H1 (cell line): ENCODE results near the gene APH1B. TPM values are rescaled to one million over a fixed set of nuclear protein-coding genes. Genes with fewer than 3 reads are reported as not detected.

ENCODE experiments used
- CTCF ChIA-PET: fragments of 300-600 bp; sonication (Branson Sonifier 250); formaldehyde crosslinking; loops from one replicate; lab custom pipeline; 2021; ENCODE audit not compliant: partially characterized antibody; lab: Charles Lee
- POLR2A ChIA-PET: fragments of 300-600 bp; sonication (Branson Sonifier 250); formaldehyde crosslinking; loops from one replicate; lab custom pipeline; 2021; ENCODE audit warnings: inconsistent platforms; ENCODE audit not compliant: partially characterized antibody; lab: Charles Lee
- DNase-seq, 2 experiments: peaks; one replicate each; pipeline versions ENCODE4 v3.0.0 to v3.0.0-alpha.2; 2010 to 2022; ENCODE audit warnings: low spot score in 2 of 2, low read depth in 1 of 2, mixed read lengths in 1 of 2
- FAIRE-seq: peaks from 2 replicates; lab custom pipeline; 2011; peaks lifted over from hg19 to GRCh38; lab: Jason Lieb, UNC
- H2AFZ ChIP-seq: 2 replicates; pipeline ENCODE4 v1.8.1; 2012; ENCODE audit warnings: low read length, inconsistent platforms
- H2AK5ac ChIP-seq: 2 replicates; pipeline ENCODE4 v1.6.1; 2013; ENCODE audit warnings: low read depth, low read length
- H2BK120ac ChIP-seq: replicated peaks from 2 replicates; pipeline ENCODE3; 2013; ENCODE audit warnings: low read depth, low read length, inconsistent platforms
- H2BK12ac ChIP-seq: 2 replicates; pipeline ENCODE4 v1.6.1; 2013; ENCODE audit warnings: low read depth, low read length
- H2BK15ac ChIP-seq: 2 replicates; pipeline ENCODE4 v1.6.1; 2013; ENCODE audit warnings: low read length
- H2BK20ac ChIP-seq: 2 replicates; pipeline ENCODE4 v1.6.1; 2013; ENCODE audit warnings: low read length
- H2BK5ac ChIP-seq: 2 replicates; pipeline ENCODE4 v1.6.1; 2013; ENCODE audit warnings: low read depth, low read length
- H3K14ac ChIP-seq: 2 replicates; pipeline ENCODE4 v1.6.1; 2013; ENCODE audit warnings: inconsistent platforms; ENCODE audit not compliant: insufficient read length
- H3K18ac ChIP-seq: 2 replicates; pipeline ENCODE4 v1.6.1; 2013; ENCODE audit warnings: low read length; ENCODE audit errors: extremely low read depth
- H3K23ac ChIP-seq: 2 replicates; pipeline ENCODE4 v1.6.1; 2013; ENCODE audit warnings: inconsistent platforms; ENCODE audit not compliant: insufficient read length
- H3K23me2 ChIP-seq: 2 replicates; pipeline ENCODE4 v1.6.1; 2013; ENCODE audit warnings: low read depth, low read length
- H3K27ac ChIP-seq: 2 replicates; pipeline ENCODE4 v1.6.1; 2011; ENCODE audit warnings: low read depth, low read length, inconsistent platforms
- H3K27me3 ChIP-seq, 4 experiments: replicated peaks in 1 of 4; 1 replicate in 1 of 4; 2 replicates in 3 of 4; pipeline versions ENCODE4 v1.6.1 to v1.8.1; 2011 to 2013; ENCODE audit warnings: low read length in 3 of 4, mild to moderate bottlenecking in 3 of 4, inconsistent platforms in 2 of 4, mixed read lengths in 2 of 4, moderate library complexity in 1 of 4; ENCODE audit not compliant: control insufficient read depth in 3 of 4, insufficient read depth in 3 of 4; ENCODE audit errors: extremely low read depth in 1 of 4
- H3K36me3 ChIP-seq, 4 experiments: 2 replicates each; pipeline versions ENCODE4 v1.6.1 to v1.8.1; 2011 to 2013; ENCODE audit warnings: mild to moderate bottlenecking in 4 of 4, low read length in 3 of 4, moderate library complexity in 2 of 4, control low read depth in 1 of 4, inconsistent platforms in 1 of 4; ENCODE audit not compliant: insufficient read depth in 4 of 4, control insufficient read depth in 2 of 4
- H3K4ac ChIP-seq: replicated peaks from 2 replicates; pipeline ENCODE3; 2013; ENCODE audit warnings: low read length, low read depth, mixed read lengths, inconsistent platforms; ENCODE audit not compliant: insufficient read length
- H3K4me1 ChIP-seq, 4 experiments: replicated peaks in 1 of 4; 1 replicate in 1 of 4; 2 replicates in 3 of 4; pipeline versions ENCODE4 v1.6.1 to v1.8.1; 2011 to 2013; ENCODE audit warnings: low read length in 3 of 4, inconsistent platforms in 2 of 4, mixed read lengths in 1 of 4; ENCODE audit not compliant: insufficient read depth in 4 of 4, control insufficient read depth in 3 of 4
- H3K4me2 ChIP-seq, 2 experiments: 2 replicates each; pipeline versions ENCODE4 v1.6.1 to v1.8.1; 2011 to 2013; ENCODE audit warnings: low read depth in 2 of 2, low read length in 2 of 2, control low read depth in 1 of 2, inconsistent platforms in 1 of 2, mild to moderate bottlenecking in 1 of 2; ENCODE audit not compliant: insufficient read depth in 1 of 2
- H3K4me3 ChIP-seq, 4 experiments: fragments of 200-600, 300-600 bp in 1 of 4; sonication (generic), shearing (Covaris generic), sonication (Bioruptor Twin) in 1 of 4; 2 replicates each; pipeline versions ENCODE4 v1.5.1 to v1.8.1; 2011 to 2016; ENCODE audit warnings: low read length in 4 of 4, low read depth in 3 of 4, control low read depth in 2 of 4, inconsistent platforms in 2 of 4, mild to moderate bottlenecking in 2 of 4, mixed read lengths in 1 of 4, moderate library complexity in 1 of 4; ENCODE audit not compliant: insufficient read depth in 2 of 4; ENCODE audit errors: extremely low read depth in 1 of 4
- H3K56ac ChIP-seq: replicated peaks from 2 replicates; pipeline ENCODE3; 2013; ENCODE audit warnings: low read depth, mild to moderate bottlenecking, mixed read lengths, low read length, inconsistent platforms; ENCODE audit not compliant: insufficient read length
- H3K79me1 ChIP-seq: 2 replicates; pipeline ENCODE4 v1.6.1; 2013; ENCODE audit warnings: low read depth, low read length, control low read depth
- H3K79me2 ChIP-seq, 2 experiments: 2 replicates each; pipeline versions ENCODE4 v1.6.1 to v1.8.1; 2012 to 2013; ENCODE audit warnings: low read length in 2 of 2, mild to moderate bottlenecking in 2 of 2, inconsistent platforms in 1 of 2; ENCODE audit not compliant: insufficient read depth in 2 of 2, control insufficient read depth in 1 of 2
- H3K9ac ChIP-seq, 4 experiments: replicated peaks in 1 of 4; 1 replicate in 1 of 4; 2 replicates in 3 of 4; pipeline versions ENCODE4 v1.6.1 to v1.8.1; 2011 to 2013; ENCODE audit warnings: low read depth in 3 of 4, low read length in 3 of 4, control low read depth in 2 of 4, mild to moderate bottlenecking in 2 of 4, moderate library complexity in 2 of 4, inconsistent platforms in 1 of 4; ENCODE audit errors: extremely low read depth in 1 of 4
- H3K9me3 ChIP-seq, 2 experiments: 2 replicates each; pipeline versions ENCODE4 v1.6.1 to v1.8.1; 2012 to 2013; ENCODE audit warnings: mild to moderate bottlenecking in 2 of 2, moderate library complexity in 2 of 2, control low read depth in 1 of 2, inconsistent platforms in 1 of 2, low read depth in 1 of 2, low read length in 1 of 2, mixed read lengths in 1 of 2; ENCODE audit not compliant: insufficient read depth in 2 of 2
- H4K20me1 ChIP-seq, 2 experiments: replicated peaks in 1 of 2; 2 replicates each; pipeline versions ENCODE3 to v1.8.1; 2011 to 2013; ENCODE audit warnings: inconsistent platforms in 2 of 2, low read length in 2 of 2, mild to moderate bottlenecking in 1 of 2; ENCODE audit not compliant: insufficient read depth in 2 of 2, control insufficient read depth in 1 of 2
- H4K5ac ChIP-seq: 2 replicates; pipeline ENCODE4 v1.6.1; 2013; ENCODE audit warnings: low read length, low read depth, mixed read lengths, inconsistent platforms; ENCODE audit not compliant: insufficient read length
- H4K8ac ChIP-seq: 2 replicates; pipeline ENCODE4 v1.8.0; 2013; ENCODE audit warnings: mild to moderate bottlenecking, moderate library complexity, low read length, inconsistent platforms; ENCODE audit not compliant: insufficient read depth; ENCODE audit errors: extremely low read depth
- H4K91ac ChIP-seq: replicated peaks from 2 replicates; pipeline ENCODE3; 2013; ENCODE audit warnings: low read length, mixed read lengths, inconsistent platforms; ENCODE audit not compliant: insufficient read length
- BCL11A ChIP-seq, 2 experiments: IDR thresholded peaks; one replicate each; pipeline ENCODE4 v1.6.1; 2011; ENCODE audit warnings: low read depth in 2 of 2, low read length in 2 of 2, mild to moderate bottlenecking in 2 of 2
- CBX8 ChIP-seq: fragments of 300-800, 300-1000 bp; sonication (generic); IDR thresholded peaks from 2 replicates; pipeline ENCODE4 v1.7.1; 2016; ENCODE audit warnings: low read depth, low read length, borderline replicate concordance
- CEBPB ChIP-seq: IDR thresholded peaks from 2 replicates; pipeline ENCODE4 v1.6.1; 2012; ENCODE audit warnings: low read depth, low read length
- E2F6 ChIP-seq: IDR thresholded peaks from 2 replicates; pipeline ENCODE4 v1.6.1; 2012; ENCODE audit warnings: inconsistent platforms
- EZH2 ChIP-seq: fragments of 200-600 bp; sonication (generic); IDR thresholded peaks from 2 replicates; pipeline ENCODE4 v1.7.1; 2012; ENCODE audit warnings: low read depth, mild to moderate bottlenecking, moderate library complexity, low read length, inconsistent platforms; ENCODE audit not compliant: severe bottlenecking
- KDM1A ChIP-seq: fragments of 200-600, 300-600 bp; sonication (generic); IDR thresholded peaks from 2 replicates; pipeline ENCODE4 v1.7.1; 2016; ENCODE audit warnings: mild to moderate bottlenecking, low read length, borderline replicate concordance
- KDM4A ChIP-seq: IDR thresholded peaks from one replicate; pipeline ENCODE4 v1.7.1; 2012; ENCODE audit warnings: low read depth, mild to moderate bottlenecking, moderate library complexity, low read length, inconsistent platforms; ENCODE audit not compliant: severe bottlenecking
- ZNF274 ChIP-seq: IDR thresholded peaks from 2 replicates; pipeline ENCODE4 v1.7.0; 2012; ENCODE audit warnings: low read length, borderline replicate concordance; ENCODE audit errors: extremely low read depth
- WGBS, 2 experiments: shearing (Covaris generic) in 1 of 2; methylation state at CpG; one replicate each; pipeline versions ENCODE4 v1.1.6 to v1.1.7; 2013 to 2015; ENCODE audit warnings: low lambda C conversion rate in 2 of 2, mixed read lengths in 2 of 2, inconsistent platforms in 1 of 2, low coverage in 1 of 2, missing lambda C conversion rate in 1 of 2; ENCODE audit not compliant: insufficient replicate concordance in 2 of 2, insufficient coverage in 1 of 2, insufficient read length in 1 of 2; ENCODE audit errors: extremely low coverage in 1 of 2, missing lambda C conversion rate in 1 of 2; 5-methylcytosine and 5-hydroxymethylcytosine counted together
- polyA plus RNA-seq, 7 experiments: library from polyadenylated mRNA; depleted of rRNA in 3 of 7; stranded (reverse) in 5 of 7; unstranded in 2 of 7; fragments of >200 nt in 5 of 7; fragments of 200-250 nt in 2 of 7; gene quantifications; 1 replicate in 5 of 7; 2 replicates in 1 of 7; 4 replicates in 1 of 7; pipeline versions ENCODE4 v1.2.1 to v1.2.3, GENCODE V29; 2011 to 2013; ENCODE audit warnings: missing spikeins in 2 of 7, mixed read lengths in 2 of 7
- total RNA-seq: library from RNA; stranded (reverse); fragmentation: NEBNext Ultra II Directional; extraction: Animal tissue kit (Norgen Biotek cat#: 25700); gene quantifications from 2 replicates; pipeline ENCODE4 v1.2.1, GENCODE V29; 2021

APH1B gene
- total and polyA plus RNA-seq, 2 of the 8 experiments (the other 6 are each of a cell fraction or from before 2014, with no cell fraction given), result 11.5 to 22.9 TPM

GRCh38 chr15:63339836-63340235, 62.4 kb downstream of the APH1B start:
- Histone ChIP-seq H4K20me1 (no peaks in the 10 kb centered on the region), H3K14ac (no peak overlapping the region), H3K27ac (no peak overlapping the region), H3K79me2 (no peaks in the 10 kb centered on the region), H2BK5ac (0 out of 2 replicates have a peak overlapping the region, but pooled peaks have one; percentile 5), H3K4ac (no peak overlapping the region), H3K4me3 (peak overlapping the region in 1 of 4 experiments; percentile 20; a peak in 3 of 8 replicates), H3K36me3 (no peaks in the 10 kb centered on the region), H4K5ac (no peak overlapping the region), H3K27me3 (no peaks in the 10 kb centered on the region; a peak in 1 of 7 replicates), H2BK20ac (peak overlapping the region; percentile 55; the same call in 1 of the 2 replicates), H2AFZ (no peak overlapping the region), H3K23ac (no peak overlapping the region), H3K79me1 (no peaks in the 10 kb centered on the region), H3K56ac (no peak overlapping the region), H3K9me3 (no peaks in the 10 kb centered on the region), H3K23me2 (no peaks in the 10 kb centered on the region), H3K4me2 (peak overlapping the region; percentile 58), H3K18ac (no peak overlapping the region), H2BK12ac (no peak overlapping the region), H3K4me1 (peaks cover 20 to 32% (median 23%) of the 10 kb centered on the region in 4 experiments), H2BK120ac (no peak overlapping the region), H4K8ac (no peak overlapping the region), H4K91ac (no peak overlapping the region), H2BK15ac (no peak overlapping the region), H3K9ac (no peak overlapping the region), H2AK5ac (no peak overlapping the region)
- WGBS, 2 experiments, result 6% methylated on average over 1 of the region's 1 CpG; no CpG with 5 or more reads in 1 of the 2 experiments
- DNase-seq, result no peak
- TF ChIP-seq CEBPB (no peak), ZNF274 (no peak), E2F6 (no peak), KDM1A (no peak), KDM4A (peak; percentile 3), CBX8 (no peak), EZH2 (no peak), BCL11A (IDR thresholded peaks at IDR 0.05; ENCODE audit: low read depth in 2 of 2, low read length in 2 of 2) (no peak)
- CTCF ChIA-PET, result interaction anchor here (0.9 to 1.5 kb wide), 5 partner anchors 9 to 57 kb away, joined by 3 to 8 read pairs (median 3); no protein-coding TSS in a partner anchor
- no peak for FAIRE-seq
- POLR2A ChIA-PET, result interaction anchor here (0.8 to 2.0 kb wide), 6 partner anchors 9 to 47 kb away, joined by 3 to 4 read pairs (median 3); no protein-coding TSS in a partner anchor
